Loucy (cell line): ENCODE data around the gene FCHO1.

Experiments
- H2AFZ ChIP-seq: fragments of 200-600 bp; sonication (generic); 2 replicates; pipeline ENCODE4 v1.6.0; 2016; ENCODE audit warnings: antibody characterized with exemption, mild to moderate bottlenecking, low read length, moderate library complexity
- H3F3A ChIP-seq: fragments of 200-600 bp; 2 replicates; pipeline ENCODE4 v1.6.0; 2016; ENCODE audit warnings: antibody characterized with exemption, low read depth, mild to moderate bottlenecking
- H3K27me3 ChIP-seq: fragments of 200-600 bp; sonication (generic); 2 replicates; pipeline ENCODE4 v1.6.1; 2014; ENCODE audit warnings: low read length, mild to moderate bottlenecking; ENCODE audit not compliant: insufficient read depth, poor library complexity, severe bottlenecking
- H3K36me3 ChIP-seq: fragments of 200-600 bp; sonication (generic); 2 replicates; pipeline ENCODE4 v1.6.1; 2016; ENCODE audit warnings: low read length; ENCODE audit not compliant: insufficient read depth
- H3K4me1 ChIP-seq: fragments of 200-600 bp; sonication (generic); 2 replicates; pipeline ENCODE4 v1.5.1; 2014; ENCODE audit warnings: low read length, mild to moderate bottlenecking; ENCODE audit not compliant: insufficient read depth, poor library complexity, severe bottlenecking
- H3K4me2 ChIP-seq: fragments of 200-600 bp; sonication (generic); 2 replicates; pipeline ENCODE4 v1.6.0; 2014; ENCODE audit warnings: antibody characterized with exemption, low read length, low read depth, mild to moderate bottlenecking; ENCODE audit not compliant: poor library complexity, severe bottlenecking
- H3K4me3 ChIP-seq: fragments of 200-600 bp; sonication (generic); 2 replicates; pipeline ENCODE4 v1.5.1; 2014; ENCODE audit warnings: low read length, mild to moderate bottlenecking, mixed read lengths; ENCODE audit not compliant: poor library complexity, severe bottlenecking
- H3K79me2 ChIP-seq: fragments of 200-600 bp; sonication (generic); 2 replicates; pipeline ENCODE4 v1.6.1; 2014; ENCODE audit warnings: low read length; ENCODE audit not compliant: insufficient read depth
- H3K9ac ChIP-seq: fragments of 200-600 bp; sonication (generic); 2 replicates; pipeline ENCODE4 v1.6.0; 2014; ENCODE audit warnings: mild to moderate bottlenecking, low read depth, low read length, moderate library complexity; ENCODE audit not compliant: poor library complexity, severe bottlenecking
- H3K9me2 ChIP-seq: fragments of 200-600 bp; sonication (generic); replicated peaks from 2 replicates; pipeline ENCODE4 v1.6.1; 2016; ENCODE audit warnings: low read depth, low read length, mixed read lengths
- H3K9me3 ChIP-seq: fragments of 200-600 bp; sonication (generic); 2 replicates; pipeline ENCODE4 v1.6.1; 2014; ENCODE audit warnings: mild to moderate bottlenecking, antibody characterized with exemption, low read length, low read depth; ENCODE audit not compliant: insufficient read depth
- H4K20me1 ChIP-seq: fragments of 200-600 bp; sonication (generic); 2 replicates; pipeline ENCODE4 v1.6.0; 2014; ENCODE audit warnings: antibody characterized with exemption, low read length, mild to moderate bottlenecking; ENCODE audit not compliant: insufficient read depth, poor library complexity, severe bottlenecking
- CTCF ChIP-seq: fragments of 200-600 bp; sonication (generic); conservative IDR thresholded peaks from 2 replicates; pipeline ENCODE4 v1.5.1; 2014; ENCODE audit warnings: mild to moderate bottlenecking, antibody characterized with exemption, low read length
- EZH2phosphoT487 ChIP-seq: fragments of 200-600 bp; IDR thresholded peaks from 2 replicates; pipeline ENCODE4 v1.6.1; 2018; ENCODE audit warnings: antibody characterized with exemption, mild to moderate bottlenecking, moderate library complexity, borderline replicate concordance

Gene FCHO1

DNA sequence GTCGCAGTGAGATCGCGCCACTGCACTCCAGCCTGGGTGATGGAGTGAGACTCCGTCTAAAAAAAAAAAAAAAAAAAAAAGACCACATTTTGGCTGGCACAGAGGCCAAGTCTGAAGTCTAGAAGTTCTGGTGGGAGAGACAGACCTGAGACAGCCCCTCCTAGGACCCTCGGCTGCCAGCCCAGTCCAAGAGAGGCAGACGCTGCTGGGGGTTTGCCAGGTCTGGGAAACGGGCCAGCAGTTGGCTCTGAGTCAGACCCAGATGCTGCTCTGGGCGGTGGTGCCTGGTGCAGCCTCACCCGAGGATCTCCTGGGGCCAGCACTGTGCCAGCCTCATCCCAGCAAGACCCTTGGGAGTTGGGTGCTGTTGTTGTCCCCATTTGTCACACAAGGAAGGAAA lies 5.8 kb downstream of the FCHO1 start:
- H3K36me3 ChIP-seq, result peaks cover 19% of the 10 kb centered on the region; the same call in 1 of the 2 replicates
- H3K9me3 ChIP-seq, result no peaks in the 10 kb centered on the region
- peaks cover 18% of the 10 kb centered on the region for H3K4me1 ChIP-seq
- TF ChIP-seq CTCF (no peak), EZH2phosphoT487 (no peak)
- H3K9me2 ChIP-seq, result no peaks in the 10 kb centered on the region
- no peak overlapping the region for H2AFZ ChIP-seq
- H3K4me2 ChIP-seq, result no peak overlapping the region
- H3F3A ChIP-seq, result no peaks in the 10 kb centered on the region
- peaks cover 18% of the 10 kb centered on the region for H3K79me2 ChIP-seq
- no peak overlapping the region for H3K4me3 ChIP-seq
- H3K27me3 ChIP-seq, result no peaks in the 10 kb centered on the region
- no peaks in the 10 kb centered on the region for H4K20me1 ChIP-seq
- H3K9ac ChIP-seq, result no peak overlapping the region

- Histone ChIP-seq H3K9me2 (no peaks in the 10 kb centered on the region), H4K20me1 (no peaks in the 10 kb centered on the region), H3K79me2 (peaks cover 6% of the 10 kb centered on the region; the same call in 1 of the 2 replicates), H2AFZ (no peak overlapping the region), H3F3A (no peaks in the 10 kb centered on the region), H3K36me3 (peaks cover 28% of the 10 kb centered on the region; the same call in 1 of the 2 replicates), H3K4me3 (no peak overlapping the region), H3K27me3 (no peaks in the 10 kb centered on the region), H3K9me3 (no peaks in the 10 kb centered on the region), H3K4me1 (peaks cover 9% of the 10 kb centered on the region), H3K9ac (no peak overlapping the region), H3K4me2 (no peak overlapping the region)
- TF ChIP-seq CTCF (no peak), EZH2phosphoT487 (no peak)
These were observed 7.2 kb downstream of the FCHO1 start for GRCh38 chr19:17758515-17758914.

GRCh38 chr19:17761148-17761547 lies 9.9 kb downstream of the FCHO1 start:
- no peak overlapping the region for H3K9ac ChIP-seq
- no peaks in the 10 kb centered on the region for H3K27me3 ChIP-seq
- TF ChIP-seq EZH2phosphoT487, result no peak
- TF ChIP-seq CTCF, result no peak
- H3K79me2 ChIP-seq, result 0 out of 2 replicates have a peak, but pooled peaks cover 3% of the 10 kb centered on the region
- no peaks in the 10 kb centered on the region for H4K20me1 ChIP-seq
- H3K36me3 ChIP-seq, result peaks cover 42% of the 10 kb centered on the region; the same call in 1 of the 2 replicates
- H3F3A ChIP-seq, result no peaks in the 10 kb centered on the region
- H2AFZ ChIP-seq, result no peak overlapping the region
- no peak overlapping the region for H3K4me2 ChIP-seq
- H3K4me3 ChIP-seq, result no peak overlapping the region
- no peaks in the 10 kb centered on the region for H3K9me3 ChIP-seq
- H3K9me2 ChIP-seq, result no peaks in the 10 kb centered on the region
- H3K4me1 ChIP-seq, result no peaks in the 10 kb centered on the region
